Measurements from ENCODE around the gene TRIM33. TPM values are rescaled to one million over a fixed set of nuclear protein-coding genes. Genes with fewer than 3 reads are reported as not detected.
"Not testable (repeated sequence)": the region's sequence is repeated elsewhere in the genome, so short reads cannot be mapped to it uniquely, and the experiment has no call there.

TRIM33 gene
- total RNA-seq, 2 experiments from 2014 or later = 34.2 to 35.6 TPM

DNA sequence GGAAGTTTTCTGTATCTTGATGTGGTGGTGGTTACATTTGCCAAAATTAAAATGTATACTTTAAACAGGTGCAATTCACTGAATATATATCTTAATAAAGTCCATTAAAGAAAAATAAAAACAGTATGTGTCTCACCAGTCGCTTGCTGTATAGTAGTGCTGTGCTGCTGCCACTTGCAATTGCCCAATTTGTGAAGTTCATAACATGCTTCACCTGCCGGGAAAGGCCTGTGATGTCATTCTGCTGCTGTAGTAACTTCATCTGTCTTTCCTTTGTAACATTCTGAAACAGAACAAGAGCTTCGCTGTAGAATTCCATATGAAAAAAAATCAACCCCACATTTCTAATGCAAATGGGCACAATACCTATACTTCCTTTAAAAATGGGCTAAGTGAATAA is 83.4 kb downstream of the TRIM33 start:
- Mint-ChIP-seq H3K36me3 (ENCODE audit: low read depth) (peaks cover 16% of the 10 kb centered on the region), H3K4me1 (ENCODE audit: low read depth) (no peaks in the 10 kb centered on the region), H3K27me3 (no peaks in the 10 kb centered on the region), H3K27ac (no peak overlapping the region), H3K9me3 (no peaks in the 10 kb centered on the region), H3K4me3 (no peak overlapping the region)
- ChIA-PET POLR2A (no interaction called here), CTCF (interaction anchor here (0.9 to 1.7 kb wide), 6 partner anchors 12 to 81 kb away, joined by 3 to 15 read pairs (median 4); no protein-coding TSS in a partner anchor)
- intact Hi-C loops (cut with micrococcal nuclease) = no loop called here
- TF ChIP-seq, protein P1, sequence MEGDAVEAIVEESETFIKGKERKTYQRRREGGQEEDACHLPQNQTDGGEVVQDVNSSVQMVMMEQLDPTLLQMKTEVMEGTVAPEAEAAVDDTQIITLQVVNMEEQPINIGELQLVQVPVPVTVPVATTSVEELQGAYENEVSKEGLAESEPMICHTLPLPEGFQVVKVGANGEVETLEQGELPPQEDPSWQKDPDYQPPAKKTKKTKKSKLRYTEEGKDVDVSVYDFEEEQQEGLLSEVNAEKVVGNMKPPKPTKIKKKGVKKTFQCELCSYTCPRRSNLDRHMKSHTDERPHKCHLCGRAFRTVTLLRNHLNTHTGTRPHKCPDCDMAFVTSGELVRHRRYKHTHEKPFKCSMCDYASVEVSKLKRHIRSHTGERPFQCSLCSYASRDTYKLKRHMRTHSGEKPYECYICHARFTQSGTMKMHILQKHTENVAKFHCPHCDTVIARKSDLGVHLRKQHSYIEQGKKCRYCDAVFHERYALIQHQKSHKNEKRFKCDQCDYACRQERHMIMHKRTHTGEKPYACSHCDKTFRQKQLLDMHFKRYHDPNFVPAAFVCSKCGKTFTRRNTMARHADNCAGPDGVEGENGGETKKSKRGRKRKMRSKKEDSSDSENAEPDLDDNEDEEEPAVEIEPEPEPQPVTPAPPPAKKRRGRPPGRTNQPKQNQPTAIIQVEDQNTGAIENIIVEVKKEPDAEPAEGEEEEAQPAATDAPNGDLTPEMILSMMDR (IDR thresholded peaks at IDR 0.05) = no peak
- ATAC-seq = no peak
- DNase-seq = no peak

DNA sequence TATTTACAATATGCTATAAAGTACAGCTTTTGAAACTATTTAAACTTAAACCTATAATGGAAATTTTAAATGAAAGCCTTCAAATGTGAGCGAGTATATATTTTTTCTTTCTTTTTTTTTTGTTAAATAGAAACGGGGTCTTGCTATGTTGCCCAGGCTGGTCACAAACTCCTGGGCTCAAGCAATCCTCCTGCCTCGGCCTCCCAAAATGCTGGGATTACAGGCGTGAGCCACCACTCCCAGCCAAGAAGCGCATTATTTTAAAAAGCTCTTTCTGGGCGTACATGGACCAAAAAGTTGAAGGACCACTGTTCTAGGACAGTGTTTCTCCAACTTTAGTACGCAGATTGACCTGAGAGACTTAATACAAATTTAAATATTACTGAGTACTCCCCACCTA is 87.5 kb downstream of the TRIM33 start:
- no peak for ATAC-seq
- ChIA-PET POLR2A (no interaction called here), CTCF (interaction anchor here (1.4 kb wide), 1 partner anchor 75 kb away, joined by 3 read pairs; no protein-coding TSS in a partner anchor)
- no peaks in the 10 kb centered on the region for H3K9me3 Mint-ChIP-seq
- no peak overlapping the region for H3K4me3 Mint-ChIP-seq
- H3K4me1 Mint-ChIP-seq (ENCODE audit: low read depth) = peaks cover 4% of the 10 kb centered on the region
- no peaks in the 10 kb centered on the region for H3K27me3 Mint-ChIP-seq
- peaks cover 41% of the 10 kb centered on the region for H3K36me3 Mint-ChIP-seq (ENCODE audit: low read depth)
- intact Hi-C loops (cut with micrococcal nuclease) = no loop called here
- no peak overlapping the region for H3K27ac Mint-ChIP-seq
- no peak for DNase-seq
- TF ChIP-seq, protein P1 (IDR thresholded peaks at IDR 0.05) = no peak

DNA sequence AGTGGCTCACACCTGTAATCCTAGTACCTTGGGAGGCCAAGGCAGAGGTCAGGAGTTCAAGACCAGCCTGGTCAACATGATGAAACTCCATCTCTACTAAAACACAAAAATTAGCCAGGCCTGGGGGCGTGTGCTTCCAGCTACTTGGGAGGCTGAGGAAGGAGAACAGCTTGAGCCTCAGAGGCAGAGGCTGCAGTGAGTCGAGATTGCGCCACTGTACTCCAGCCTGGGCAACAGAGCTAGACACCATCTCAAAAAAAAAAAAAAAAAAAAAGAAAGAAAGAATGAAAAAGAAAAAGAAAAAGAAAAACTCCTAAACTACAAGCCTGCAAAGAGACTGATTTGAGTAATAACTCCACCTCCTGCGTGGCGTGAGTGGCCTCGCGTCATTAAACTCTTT is 92.1 kb downstream of the TRIM33 start:
- POLR2A ChIA-PET; H3K9me3 Mint-ChIP-seq; H3K4me3 Mint-ChIP-seq; H3K27ac Mint-ChIP-seq; H3K4me1 Mint-ChIP-seq (ENCODE audit: low read depth); ATAC-seq; intact Hi-C loops (cut with micrococcal nuclease); DNase-seq; H3K27me3 Mint-ChIP-seq: not testable (repeated sequence)
- CTCF ChIA-PET = interaction anchor here (1.6 kb wide), 1 partner anchor 11 kb away, joined by 3 read pairs; no protein-coding TSS in a partner anchor
- H3K36me3 Mint-ChIP-seq (ENCODE audit: low read depth) = peaks cover 51% of the 10 kb centered on the region

GRCh38 chr1:114397601-114398000 is 113.4 kb downstream of the TRIM33 start:
- Mint-ChIP-seq H3K27ac (no peak overlapping the region), H3K27me3 (no peaks in the 10 kb centered on the region), H3K4me3 (no peak overlapping the region), H3K36me3 (ENCODE audit: low read depth) (peaks cover 63% of the 10 kb centered on the region), H3K9me3 (no peaks in the 10 kb centered on the region), H3K4me1 (ENCODE audit: low read depth) (no peaks in the 10 kb centered on the region)
- no peak for ATAC-seq
- intact Hi-C loops (cut with micrococcal nuclease) = no loop called here
- POLR2A ChIA-PET = no interaction called here
- no peak for DNase-seq
- CTCF ChIA-PET = no interaction called here
- TF ChIP-seq, protein P1 (IDR thresholded peaks at IDR 0.05) = no peak

DNA sequence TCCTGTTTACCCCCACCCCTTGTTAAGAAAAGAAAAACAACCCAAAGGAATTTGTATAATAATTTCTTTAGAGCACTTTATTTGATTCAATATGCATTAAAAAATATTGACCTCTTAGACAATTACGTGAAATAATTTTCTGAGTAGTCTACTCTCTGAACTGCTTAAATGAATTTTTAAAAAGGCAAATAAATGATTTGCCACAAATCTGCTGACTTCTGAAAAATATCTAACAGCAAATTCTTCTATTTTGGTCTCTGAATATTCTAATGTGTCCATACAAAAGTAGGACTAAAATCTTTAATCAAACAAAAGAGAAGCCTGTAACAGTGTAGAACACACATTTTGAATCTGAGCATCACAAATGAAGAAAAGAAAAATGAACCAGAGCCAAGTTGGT is 115.1 kb downstream of the TRIM33 start:
- CTCF ChIA-PET = no interaction called here
- intact Hi-C loops (cut with micrococcal nuclease) = no loop called here

More for the DNA sequence above, 115.1 kb downstream of the TRIM33 start:
- DNase-seq (no peak), ATAC-seq (no peak)
- H3K4me1 Mint-ChIP-seq (ENCODE audit: low read depth) = no peaks in the 10 kb centered on the region
- H3K4me3 Mint-ChIP-seq = no peak overlapping the region
- no peaks in the 10 kb centered on the region for H3K9me3 Mint-ChIP-seq
- H3K27me3 Mint-ChIP-seq = no peaks in the 10 kb centered on the region
- TF ChIP-seq, protein P1 (IDR thresholded peaks at IDR 0.05) = no peak
- peaks cover 59% of the 10 kb centered on the region for H3K36me3 Mint-ChIP-seq (ENCODE audit: low read depth)
- no peak overlapping the region for H3K27ac Mint-ChIP-seq
- POLR2A ChIA-PET = no interaction called here

All from activated CD8-positive, alpha-beta T cell treated with anti-CD3 and anti-CD28 coated beads for 36 hours (primary cell).